NOMO-1 (cell line): ENCODE measurements around the gene OR2B3.
"Not testable (repeated sequence)": the region's sequence is repeated elsewhere in the genome, so short reads cannot be mapped to it uniquely, and the experiment has no call there.

Source experiments
- DNase-seq, 2 experiments: peaks; one replicate each; lab custom pipeline; 2025; ENCODE audit not compliant: unreplicated experiment in 2 of 2; lab: John Stamatoyannopoulos, UW

OR2B3 gene

GRCh38 chr6:29087213-29087612 lies at the start of gene OR2B3:
Gene OR2B3, minus strand, starts transcription at chr6:29087313. Its CDS starts 65 bp downstream, at chr6:29087248.
- DNase-seq = no peak

- DNase-seq = no peak
Observed at GRCh38 chr6:29131691-29132090, 44.6 kb upstream of the OR2B3 start.

GRCh38 chr6:29130644-29131043 lies 43.5 kb upstream of the OR2B3 start:
- DNase-seq = no peak

- DNase-seq = no peak
Observed at GRCh38 chr6:29129326-29130012, 42.4 kb upstream of the OR2B3 start.

GRCh38 chr6:29114964-29115363 lies 27.9 kb upstream of the OR2B3 start:
- DNase-seq = not testable (repeated sequence)

- DNase-seq = no peak
Observed at GRCh38 chr6:29112135-29112534, 25.0 kb upstream of the OR2B3 start.

DNA sequence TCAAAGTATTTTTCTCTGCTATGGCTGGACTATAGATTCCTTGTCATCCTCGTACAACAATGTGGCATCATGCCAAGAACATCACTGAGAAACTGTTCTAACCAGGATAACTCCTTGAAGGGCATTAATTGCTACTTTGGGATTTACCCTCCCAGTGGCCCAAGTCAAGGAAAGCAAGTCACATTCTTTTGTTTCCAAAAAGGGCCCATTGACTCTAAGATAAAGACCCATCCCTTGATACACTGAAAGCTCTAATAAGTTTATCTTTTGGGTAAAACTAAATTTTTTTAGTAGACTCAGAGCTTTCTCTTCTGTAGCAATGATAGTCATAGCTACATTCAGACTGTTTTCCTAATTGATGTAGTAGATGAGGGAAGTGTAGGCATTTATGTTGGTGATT lies 20.6 kb upstream of the OR2B3 start, which contains the start of gene OR2J3:
TSS of gene OR2J3 (plus strand) at position 301 of the 400 bp plus-strand sequence. CDS start 3,833 bp downstream, outside the sequence.
- no peak for DNase-seq

DNA sequence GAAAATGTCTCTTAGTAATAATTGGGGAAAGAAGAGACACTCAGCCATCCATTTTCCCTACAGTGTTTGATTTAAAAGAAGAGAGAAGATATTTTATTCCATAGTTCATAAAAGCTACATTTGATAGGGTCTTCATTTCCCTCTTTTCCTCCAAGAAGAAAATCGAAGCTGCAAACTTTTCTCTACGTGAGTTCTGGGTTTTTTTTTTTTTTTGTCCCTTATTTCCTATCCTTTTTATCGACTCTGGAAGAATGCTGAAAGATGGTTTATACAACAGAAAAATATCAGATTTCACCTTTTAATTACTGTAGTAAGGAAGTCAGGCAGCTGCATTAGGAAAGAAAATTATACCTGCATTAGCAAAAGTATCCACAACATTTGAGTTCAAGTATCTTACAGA lies 12.1 kb upstream of the OR2B3 start, which contains the start of gene OR2J1:
TSS of gene OR2J1 (plus strand) at position 301 of the 400 bp plus-strand sequence. CDS start 1,453 bp downstream, outside the sequence.
- DNase-seq = no peak

DNA sequence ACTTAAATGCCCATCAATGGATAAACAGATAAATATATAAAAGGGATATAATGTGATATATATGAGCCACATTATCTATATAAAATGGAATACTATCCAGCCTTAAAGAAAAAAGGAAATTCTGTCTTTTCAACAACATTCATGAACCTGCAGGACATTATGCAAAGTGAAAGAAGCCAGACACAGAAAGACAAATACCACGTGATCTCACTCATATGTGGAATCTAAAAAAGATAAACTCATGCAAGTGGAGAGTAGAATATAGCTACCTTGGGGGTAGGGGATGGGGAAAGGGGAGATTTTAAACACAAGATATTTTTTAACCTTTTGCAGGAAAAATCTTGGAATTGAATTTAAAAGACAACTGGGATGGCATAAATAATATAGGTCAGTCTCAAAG lies 10.7 kb upstream of the OR2B3 start:
- DNase-seq = no peak

- no peak for DNase-seq
Observed at GRCh38 chr6:29092957-29093356, 5.8 kb upstream of the OR2B3 start.

GRCh38 chr6:29082457-29082856 lies 4.7 kb downstream of the OR2B3 start:
- no peak for DNase-seq

- DNase-seq = no peak
Observed at GRCh38 chr6:29081312-29081711, 5.8 kb downstream of the OR2B3 start.

GRCh38 chr6:29079203-29079602 lies 7.9 kb downstream of the OR2B3 start:
- DNase-seq = no peak

- DNase-seq = peak in 1 of 2 experiments; percentile 18
Observed at GRCh38 chr6:29071831-29072723, 15.0 kb downstream of the OR2B3 start.

DNA sequence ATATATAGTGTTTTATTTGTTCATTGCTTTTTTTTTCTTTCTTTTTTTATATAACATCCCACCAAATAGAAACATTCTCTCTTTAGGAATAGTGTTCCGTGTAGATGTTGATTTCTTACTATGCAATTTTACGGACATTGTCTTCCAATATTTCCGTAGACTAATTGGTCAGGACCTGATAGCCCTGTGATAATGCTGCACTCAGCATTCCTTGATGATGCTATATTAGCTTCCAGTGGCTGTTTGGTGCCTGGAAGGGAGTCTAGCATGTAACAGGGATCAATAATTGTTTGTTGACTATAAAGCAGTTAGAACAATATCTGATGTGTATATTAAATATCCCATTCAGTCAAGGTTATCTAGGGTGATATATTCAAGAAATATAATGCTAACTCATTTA lies 35.4 kb downstream of the OR2B3 start:
- DNase-seq = no peak

DNA sequence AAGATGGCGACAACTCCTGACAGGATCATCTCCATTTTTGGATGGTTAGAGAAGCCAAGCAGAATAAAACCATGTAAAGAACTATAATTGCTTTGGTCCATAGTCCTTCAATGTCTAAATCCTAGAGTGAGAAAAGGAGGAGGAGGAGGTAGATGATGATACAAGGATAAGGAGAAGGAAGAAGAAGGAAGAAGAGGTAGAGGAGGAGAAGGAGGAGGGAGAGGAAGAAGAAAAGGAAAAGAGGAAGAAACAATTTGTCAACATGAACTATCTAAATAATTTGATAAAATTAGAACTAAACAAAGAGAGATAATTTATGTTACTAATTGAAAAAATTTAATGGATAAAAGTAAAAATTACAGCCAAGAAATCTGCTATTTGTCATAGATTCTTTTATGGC lies 42.0 kb downstream of the OR2B3 start, which contains the start of gene OR2W1:
TSS of gene OR2W1 (minus strand) at position 101 of the 400 bp plus-strand sequence. CDS start at position 101, 0 bp downstream.
- DNase-seq = no peak
